H1 (cell line): Measurements from ENCODE around the gene LRP5. TPM values are rescaled to one million over a fixed set of nuclear protein-coding genes. Genes with fewer than 3 reads are reported as not detected.

ENCODE experiments used
- CTCF ChIA-PET: fragments of 300-600 bp; sonication (Branson Sonifier 250); formaldehyde crosslinking; loops from one replicate; lab custom pipeline; 2021; ENCODE audit not compliant: partially characterized antibody; lab: Charles Lee
- POLR2A ChIA-PET: fragments of 300-600 bp; sonication (Branson Sonifier 250); formaldehyde crosslinking; loops from one replicate; lab custom pipeline; 2021; ENCODE audit warnings: inconsistent platforms; ENCODE audit not compliant: partially characterized antibody; lab: Charles Lee
- DNase-seq, 2 experiments: peaks; one replicate each; pipeline versions ENCODE4 v3.0.0 to v3.0.0-alpha.2; 2010 to 2022; ENCODE audit warnings: low spot score in 2 of 2, low read depth in 1 of 2, mixed read lengths in 1 of 2
- FAIRE-seq: peaks from 2 replicates; lab custom pipeline; 2011; peaks lifted over from hg19 to GRCh38; lab: Jason Lieb, UNC
- H2AFZ ChIP-seq: 2 replicates; pipeline ENCODE4 v1.8.1; 2012; ENCODE audit warnings: low read length, inconsistent platforms
- H2AK5ac ChIP-seq: 2 replicates; pipeline ENCODE4 v1.6.1; 2013; ENCODE audit warnings: low read depth, low read length
- H2BK120ac ChIP-seq: replicated peaks from 2 replicates; pipeline ENCODE3; 2013; ENCODE audit warnings: low read depth, low read length, inconsistent platforms
- H2BK12ac ChIP-seq: 2 replicates; pipeline ENCODE4 v1.6.1; 2013; ENCODE audit warnings: low read depth, low read length
- H2BK15ac ChIP-seq: 2 replicates; pipeline ENCODE4 v1.6.1; 2013; ENCODE audit warnings: low read length
- H2BK20ac ChIP-seq: 2 replicates; pipeline ENCODE4 v1.6.1; 2013; ENCODE audit warnings: low read length
- H2BK5ac ChIP-seq: 2 replicates; pipeline ENCODE4 v1.6.1; 2013; ENCODE audit warnings: low read depth, low read length
- H3K14ac ChIP-seq: 2 replicates; pipeline ENCODE4 v1.6.1; 2013; ENCODE audit warnings: inconsistent platforms; ENCODE audit not compliant: insufficient read length
- H3K18ac ChIP-seq: 2 replicates; pipeline ENCODE4 v1.6.1; 2013; ENCODE audit warnings: low read length; ENCODE audit errors: extremely low read depth
- H3K23ac ChIP-seq: 2 replicates; pipeline ENCODE4 v1.6.1; 2013; ENCODE audit warnings: inconsistent platforms; ENCODE audit not compliant: insufficient read length
- H3K23me2 ChIP-seq: 2 replicates; pipeline ENCODE4 v1.6.1; 2013; ENCODE audit warnings: low read depth, low read length
- H3K27ac ChIP-seq: 2 replicates; pipeline ENCODE4 v1.6.1; 2011; ENCODE audit warnings: low read depth, low read length, inconsistent platforms
- H3K27me3 ChIP-seq, 4 experiments: replicated peaks in 1 of 4; 1 replicate in 1 of 4; 2 replicates in 3 of 4; pipeline versions ENCODE4 v1.6.1 to v1.8.1; 2011 to 2013; ENCODE audit warnings: low read length in 3 of 4, mild to moderate bottlenecking in 3 of 4, inconsistent platforms in 2 of 4, mixed read lengths in 2 of 4, moderate library complexity in 1 of 4; ENCODE audit not compliant: control insufficient read depth in 3 of 4, insufficient read depth in 3 of 4; ENCODE audit errors: extremely low read depth in 1 of 4
- H3K36me3 ChIP-seq, 4 experiments: 2 replicates each; pipeline versions ENCODE4 v1.6.1 to v1.8.1; 2011 to 2013; ENCODE audit warnings: mild to moderate bottlenecking in 4 of 4, low read length in 3 of 4, moderate library complexity in 2 of 4, control low read depth in 1 of 4, inconsistent platforms in 1 of 4; ENCODE audit not compliant: insufficient read depth in 4 of 4, control insufficient read depth in 2 of 4
- H3K4ac ChIP-seq: replicated peaks from 2 replicates; pipeline ENCODE3; 2013; ENCODE audit warnings: low read length, low read depth, mixed read lengths, inconsistent platforms; ENCODE audit not compliant: insufficient read length
- H3K4me1 ChIP-seq, 4 experiments: replicated peaks in 1 of 4; 1 replicate in 1 of 4; 2 replicates in 3 of 4; pipeline versions ENCODE4 v1.6.1 to v1.8.1; 2011 to 2013; ENCODE audit warnings: low read length in 3 of 4, inconsistent platforms in 2 of 4, mixed read lengths in 1 of 4; ENCODE audit not compliant: insufficient read depth in 4 of 4, control insufficient read depth in 3 of 4
- H3K4me2 ChIP-seq, 2 experiments: 2 replicates each; pipeline versions ENCODE4 v1.6.1 to v1.8.1; 2011 to 2013; ENCODE audit warnings: low read depth in 2 of 2, low read length in 2 of 2, control low read depth in 1 of 2, inconsistent platforms in 1 of 2, mild to moderate bottlenecking in 1 of 2; ENCODE audit not compliant: insufficient read depth in 1 of 2
- H3K4me3 ChIP-seq, 4 experiments: fragments of 200-600, 300-600 bp in 1 of 4; sonication (generic), shearing (Covaris generic), sonication (Bioruptor Twin) in 1 of 4; 2 replicates each; pipeline versions ENCODE4 v1.5.1 to v1.8.1; 2011 to 2016; ENCODE audit warnings: low read length in 4 of 4, low read depth in 3 of 4, control low read depth in 2 of 4, inconsistent platforms in 2 of 4, mild to moderate bottlenecking in 2 of 4, mixed read lengths in 1 of 4, moderate library complexity in 1 of 4; ENCODE audit not compliant: insufficient read depth in 2 of 4; ENCODE audit errors: extremely low read depth in 1 of 4
- H3K56ac ChIP-seq: replicated peaks from 2 replicates; pipeline ENCODE3; 2013; ENCODE audit warnings: low read depth, mild to moderate bottlenecking, mixed read lengths, low read length, inconsistent platforms; ENCODE audit not compliant: insufficient read length
- H3K79me1 ChIP-seq: 2 replicates; pipeline ENCODE4 v1.6.1; 2013; ENCODE audit warnings: low read depth, low read length, control low read depth
- H3K79me2 ChIP-seq, 2 experiments: 2 replicates each; pipeline versions ENCODE4 v1.6.1 to v1.8.1; 2012 to 2013; ENCODE audit warnings: low read length in 2 of 2, mild to moderate bottlenecking in 2 of 2, inconsistent platforms in 1 of 2; ENCODE audit not compliant: insufficient read depth in 2 of 2, control insufficient read depth in 1 of 2
- H3K9ac ChIP-seq, 4 experiments: replicated peaks in 1 of 4; 1 replicate in 1 of 4; 2 replicates in 3 of 4; pipeline versions ENCODE4 v1.6.1 to v1.8.1; 2011 to 2013; ENCODE audit warnings: low read depth in 3 of 4, low read length in 3 of 4, control low read depth in 2 of 4, mild to moderate bottlenecking in 2 of 4, moderate library complexity in 2 of 4, inconsistent platforms in 1 of 4; ENCODE audit errors: extremely low read depth in 1 of 4
- H3K9me3 ChIP-seq, 2 experiments: 2 replicates each; pipeline versions ENCODE4 v1.6.1 to v1.8.1; 2012 to 2013; ENCODE audit warnings: mild to moderate bottlenecking in 2 of 2, moderate library complexity in 2 of 2, control low read depth in 1 of 2, inconsistent platforms in 1 of 2, low read depth in 1 of 2, low read length in 1 of 2, mixed read lengths in 1 of 2; ENCODE audit not compliant: insufficient read depth in 2 of 2
- H4K20me1 ChIP-seq, 2 experiments: replicated peaks in 1 of 2; 2 replicates each; pipeline versions ENCODE3 to v1.8.1; 2011 to 2013; ENCODE audit warnings: inconsistent platforms in 2 of 2, low read length in 2 of 2, mild to moderate bottlenecking in 1 of 2; ENCODE audit not compliant: insufficient read depth in 2 of 2, control insufficient read depth in 1 of 2
- H4K5ac ChIP-seq: 2 replicates; pipeline ENCODE4 v1.6.1; 2013; ENCODE audit warnings: low read length, low read depth, mixed read lengths, inconsistent platforms; ENCODE audit not compliant: insufficient read length
- H4K8ac ChIP-seq: 2 replicates; pipeline ENCODE4 v1.8.0; 2013; ENCODE audit warnings: mild to moderate bottlenecking, moderate library complexity, low read length, inconsistent platforms; ENCODE audit not compliant: insufficient read depth; ENCODE audit errors: extremely low read depth
- H4K91ac ChIP-seq: replicated peaks from 2 replicates; pipeline ENCODE3; 2013; ENCODE audit warnings: low read length, mixed read lengths, inconsistent platforms; ENCODE audit not compliant: insufficient read length
- BACH1 ChIP-seq: IDR thresholded peaks from 2 replicates; pipeline ENCODE4 v1.6.1; 2012; ENCODE audit warnings: low read length, improper control_type of control experiment
- GABPA ChIP-seq: IDR thresholded peaks from 2 replicates; pipeline ENCODE4 v1.6.1; 2011; ENCODE audit warnings: mild to moderate bottlenecking, low read length, moderate library complexity, borderline replicate concordance; ENCODE audit not compliant: insufficient read depth
- JUN ChIP-seq: IDR thresholded peaks from 2 replicates; pipeline ENCODE4 v1.6.1; 2011; ENCODE audit warnings: low read depth, mild to moderate bottlenecking, improper control_type of control experiment, low read length
- POU5F1 ChIP-seq: IDR thresholded peaks from 2 replicates; pipeline ENCODE4 v1.6.1; 2011; ENCODE audit warnings: low read depth, mild to moderate bottlenecking, low read length, moderate library complexity
- SIN3A ChIP-seq, 2 experiments: IDR thresholded peaks in 1 of 2; conservative IDR thresholded peaks in 1 of 2; 2 replicates each; pipeline ENCODE4 v1.6.1; 2011 to 2012; ENCODE audit warnings: low read length in 2 of 2, improper control_type of control experiment in 1 of 2, low read depth in 1 of 2, mild to moderate bottlenecking in 1 of 2
- TEAD4 ChIP-seq: IDR thresholded peaks from 2 replicates; pipeline ENCODE4 v1.6.1; 2012; ENCODE audit warnings: low read depth, low read length, inconsistent platforms, mixed read lengths
- YY1 ChIP-seq: IDR thresholded peaks from 2 replicates; pipeline ENCODE4 v1.6.1; 2011; ENCODE audit warnings: low read depth, mild to moderate bottlenecking, low read length
- WGBS, 2 experiments: shearing (Covaris generic) in 1 of 2; methylation state at CpG; one replicate each; pipeline versions ENCODE4 v1.1.6 to v1.1.7; 2013 to 2015; ENCODE audit warnings: low lambda C conversion rate in 2 of 2, mixed read lengths in 2 of 2, inconsistent platforms in 1 of 2, low coverage in 1 of 2, missing lambda C conversion rate in 1 of 2; ENCODE audit not compliant: insufficient replicate concordance in 2 of 2, insufficient coverage in 1 of 2, insufficient read length in 1 of 2; ENCODE audit errors: extremely low coverage in 1 of 2, missing lambda C conversion rate in 1 of 2; 5-methylcytosine and 5-hydroxymethylcytosine counted together
- polyA plus RNA-seq, 7 experiments: library from polyadenylated mRNA; depleted of rRNA in 3 of 7; stranded (reverse) in 5 of 7; unstranded in 2 of 7; fragments of >200 nt in 5 of 7; fragments of 200-250 nt in 2 of 7; gene quantifications; 1 replicate in 5 of 7; 2 replicates in 1 of 7; 4 replicates in 1 of 7; pipeline versions ENCODE4 v1.2.1 to v1.2.3, GENCODE V29; 2011 to 2013; ENCODE audit warnings: missing spikeins in 2 of 7, mixed read lengths in 2 of 7
- total RNA-seq: library from RNA; stranded (reverse); fragmentation: NEBNext Ultra II Directional; extraction: Animal tissue kit (Norgen Biotek cat#: 25700); gene quantifications from 2 replicates; pipeline ENCODE4 v1.2.1, GENCODE V29; 2021
- TF ChIP-seq, protein P1 (sequence below): IDR thresholded peaks from 2 replicates; pipeline ENCODE4 v1.6.1; 2012; ENCODE audit warnings: inconsistent platforms

The LRP5 gene
- total and polyA plus RNA-seq, 2 of the 8 experiments (the other 6 are each of a cell fraction or from before 2014, with no cell fraction given), result 19.0 to 38.9 TPM

DNA sequence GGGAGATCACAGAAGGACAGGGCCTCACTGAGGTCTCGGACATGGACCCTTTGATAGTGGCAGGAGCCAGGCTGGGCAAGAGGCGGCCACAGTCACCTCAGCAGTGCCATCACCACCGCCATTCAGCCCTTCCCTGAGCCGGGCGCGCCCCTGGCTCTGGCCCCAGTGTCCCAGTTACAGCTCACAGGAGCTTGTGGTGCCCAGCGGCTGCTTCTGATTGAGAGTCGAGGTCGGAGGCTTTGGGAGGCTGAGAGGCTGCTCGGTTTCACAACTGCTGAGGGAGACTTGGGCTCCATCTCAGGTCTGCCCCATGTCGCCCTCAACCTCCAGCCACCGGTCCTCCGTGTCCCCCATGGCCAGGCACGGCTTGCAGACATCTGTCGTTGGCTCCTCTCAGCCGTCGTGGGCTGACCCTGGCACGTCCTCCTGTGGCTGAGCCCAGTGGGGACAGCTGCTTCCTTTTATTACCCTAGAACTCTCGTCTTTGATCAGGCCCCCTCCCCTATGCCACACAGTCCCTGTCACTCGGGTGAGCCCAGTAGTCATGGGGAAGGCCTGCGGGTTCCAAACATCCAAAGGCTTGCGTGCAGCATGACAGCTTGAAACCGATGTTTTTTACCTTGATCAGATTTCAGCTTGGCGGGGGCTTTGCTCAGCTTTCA, 119.7 kb downstream of the LRP5 start:
- Histone ChIP-seq H3K4ac (no peak overlapping the region), H3K14ac (no peak overlapping the region), H3K56ac (no peak overlapping the region), H3K36me3 (peaks cover 2 to 18% (median 14%) of the 10 kb centered on the region in 4 experiments), H3K9me3 (peaks cover 7 to 8% of the 10 kb centered on the region in 2 experiments; a peak in 3 of 4 replicates), H3K27me3 (no peaks in the 10 kb centered on the region), H4K91ac (no peak overlapping the region), H3K4me2 (no peak overlapping the region), H2BK5ac (no peak overlapping the region), H3K4me3 (no peak overlapping the region), H3K23me2 (no peaks in the 10 kb centered on the region), H4K20me1 (peaks cover 0 to 4% of the 10 kb centered on the region in 2 experiments), H4K5ac (no peak overlapping the region), H2BK12ac (no peak overlapping the region), H2AFZ (no peak overlapping the region), H3K79me1 (no peaks in the 10 kb centered on the region), H4K8ac (peak overlapping the region; percentile 57; the same call in 1 of the 2 replicates), H3K9ac (no peak overlapping the region), H3K79me2 (no peaks in the 10 kb centered on the region), H2BK20ac (no peak overlapping the region), H2AK5ac (no peak overlapping the region), H3K4me1 (no peaks in the 10 kb centered on the region; a peak in 1 of 7 replicates), H3K18ac (no peak overlapping the region), H3K23ac (no peak overlapping the region), H2BK120ac (no peak overlapping the region), H3K27ac (no peak overlapping the region), H2BK15ac (no peak overlapping the region)
- no peak for DNase-seq
- no peak for FAIRE-seq
- 90% methylated on average over 20 of the region's 24 CpGs; no CpG with 5 or more reads in 1 of the 2 experiments for WGBS, 2 experiments
- POLR2A ChIA-PET, result no interaction called here
- CTCF ChIA-PET, result interaction anchor here (1.7 kb wide), 1 partner anchor 107 kb away, joined by 4 read pairs; no protein-coding TSS in a partner anchor
- TF ChIP-seq YY1 (no peak), BACH1 (no peak), TEAD4 (no peak), GABPA (no peak), SIN3A (conservative IDR thresholded peaks at IDR 0.05 in 1 of 2, IDR thresholded peaks at IDR 0.05 in 1 of 2; ENCODE audit: low read depth in 1 of 2, low read length in 2 of 2) (no peak), JUN (no peak), POU5F1 (no peak)
- TF ChIP-seq, protein P1, sequence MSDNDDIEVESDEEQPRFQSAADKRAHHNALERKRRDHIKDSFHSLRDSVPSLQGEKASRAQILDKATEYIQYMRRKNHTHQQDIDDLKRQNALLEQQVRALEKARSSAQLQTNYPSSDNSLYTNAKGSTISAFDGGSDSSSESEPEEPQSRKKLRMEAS, result no peak
